OCI-LY1 (cell line): ENCODE results near the gene TMEM184B.

ENCODE experiments used
- EZH2 ChIP-seq: fragments of 200-600 bp; sonication (generic), shearing (Covaris generic); IDR thresholded peaks from 2 replicates; pipeline ENCODE4 v1.8.0; 2017; ENCODE audit warnings: borderline replicate concordance, mixed run types, mild to moderate bottlenecking, antibody characterized with exemption, low read length, moderate library complexity, mixed read lengths
- TF ChIP-seq, protein P1 (sequence below): fragments of 200-600 bp; sonication (generic), shearing (Covaris generic); IDR thresholded peaks from 2 replicates; pipeline ENCODE4 v1.5.1; 2017; ENCODE audit warnings: mild to moderate bottlenecking, antibody characterized with exemption, low read length, moderate library complexity, mixed read lengths

DNA sequence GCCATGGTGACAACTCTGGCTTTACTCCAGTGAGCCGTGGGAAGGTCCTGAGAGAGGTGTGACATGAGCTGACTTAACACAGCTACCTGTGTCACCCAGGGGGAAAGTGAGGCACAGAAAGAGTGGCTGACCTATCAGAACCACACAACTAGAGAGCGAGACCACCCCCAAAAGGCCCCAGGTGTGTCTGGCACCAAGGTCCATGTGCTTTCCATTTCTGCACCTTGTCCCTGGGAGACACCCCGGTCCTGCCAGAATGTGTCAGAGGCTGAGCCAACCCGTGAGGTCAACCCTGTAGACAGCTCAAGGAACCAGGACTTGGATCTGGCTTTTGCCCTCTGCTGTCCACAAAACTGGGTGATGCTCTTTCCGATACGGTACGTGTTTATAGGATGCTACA lies 61.3 kb downstream of the TMEM184B start:
- TF ChIP-seq, protein P1, sequence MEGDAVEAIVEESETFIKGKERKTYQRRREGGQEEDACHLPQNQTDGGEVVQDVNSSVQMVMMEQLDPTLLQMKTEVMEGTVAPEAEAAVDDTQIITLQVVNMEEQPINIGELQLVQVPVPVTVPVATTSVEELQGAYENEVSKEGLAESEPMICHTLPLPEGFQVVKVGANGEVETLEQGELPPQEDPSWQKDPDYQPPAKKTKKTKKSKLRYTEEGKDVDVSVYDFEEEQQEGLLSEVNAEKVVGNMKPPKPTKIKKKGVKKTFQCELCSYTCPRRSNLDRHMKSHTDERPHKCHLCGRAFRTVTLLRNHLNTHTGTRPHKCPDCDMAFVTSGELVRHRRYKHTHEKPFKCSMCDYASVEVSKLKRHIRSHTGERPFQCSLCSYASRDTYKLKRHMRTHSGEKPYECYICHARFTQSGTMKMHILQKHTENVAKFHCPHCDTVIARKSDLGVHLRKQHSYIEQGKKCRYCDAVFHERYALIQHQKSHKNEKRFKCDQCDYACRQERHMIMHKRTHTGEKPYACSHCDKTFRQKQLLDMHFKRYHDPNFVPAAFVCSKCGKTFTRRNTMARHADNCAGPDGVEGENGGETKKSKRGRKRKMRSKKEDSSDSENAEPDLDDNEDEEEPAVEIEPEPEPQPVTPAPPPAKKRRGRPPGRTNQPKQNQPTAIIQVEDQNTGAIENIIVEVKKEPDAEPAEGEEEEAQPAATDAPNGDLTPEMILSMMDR, result no peak
- TF ChIP-seq EZH2, result no peak
